ENCODE data around the gene CDC25A. TPM values are rescaled to one million over a fixed set of nuclear protein-coding genes. Genes with fewer than 3 reads are reported as not detected.

Gene CDC25A
- total and polyA plus RNA-seq, 2 of the 13 experiments (the other 11 are each of a cell fraction or from before 2014, with no cell fraction given), result 7.9 to 45.4 TPM

DNA sequence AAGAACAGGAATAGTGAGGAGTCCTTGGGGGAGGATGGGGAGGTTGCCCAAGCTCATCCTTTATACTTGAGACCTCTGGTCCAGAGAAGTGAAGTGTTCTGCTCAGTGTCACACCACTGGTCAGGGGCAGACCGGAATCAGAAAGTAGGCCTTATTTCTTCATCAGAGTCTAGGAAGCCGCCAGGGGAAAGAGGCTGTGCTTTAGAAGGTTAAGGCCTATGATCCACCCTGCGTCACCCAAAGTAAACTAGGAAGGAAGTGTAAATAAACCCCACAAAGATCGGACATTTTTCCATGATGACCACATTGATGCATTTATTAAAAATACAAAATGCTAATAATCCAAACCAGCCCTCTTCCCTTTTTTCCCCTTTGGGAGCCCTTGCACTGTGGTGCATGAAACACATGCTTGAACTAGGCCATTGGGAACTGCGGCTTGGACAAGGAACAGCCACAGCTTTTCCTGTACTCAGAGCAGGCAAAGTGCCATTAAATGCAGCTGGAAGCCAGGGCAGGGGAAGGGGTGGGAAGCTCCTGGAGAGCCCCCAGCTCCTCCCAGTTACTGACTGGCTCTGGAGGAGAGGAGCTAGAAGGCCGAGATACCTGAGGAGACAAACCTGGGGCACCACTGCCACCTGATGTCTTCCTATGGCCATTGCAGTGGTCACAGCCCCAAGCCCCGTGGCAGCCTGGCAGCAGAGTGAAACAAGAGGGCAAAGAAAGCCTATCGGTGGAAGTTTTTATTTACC is 37.0 kb downstream of the CDC25A start:
- Histone ChIP-seq H2AFZ (ENCODE audit: low read length) (peak overlapping the region; percentile 78), H3K9ac (ENCODE audit: insufficient read depth, low read depth, low read length) (peak overlapping the region; percentile 33), H3K27me3 (ENCODE audit: control insufficient read depth in 1 of 2, insufficient read depth in 2 of 2, low read length in 2 of 2) (no peaks in the 10 kb centered on the region), H3K79me2 (ENCODE audit: insufficient read depth, low read length) (no peaks in the 10 kb centered on the region), H3K27ac (ENCODE audit: extremely low read length, insufficient read depth, low read length) (no peak overlapping the region), H3K4me3 (replicated peaks in 1 of 3; ENCODE audit: insufficient read depth in 1 of 3, low read depth in 2 of 3, low read length in 3 of 3) (peak overlapping the region in 2 of 3 experiments; percentile 41 to 59; a peak in 5 of 6 replicates), H3K4me1 (ENCODE audit: insufficient read depth, low read length) (peaks cover 22% of the 10 kb centered on the region), H3K9me3 (ENCODE audit: low read length) (no peaks in the 10 kb centered on the region), H3K36me3 (replicated peaks in 1 of 2; ENCODE audit: control insufficient read depth in 1 of 2, insufficient read depth in 2 of 2, low read length in 2 of 2) (no peaks in the 10 kb centered on the region), H3K4me2 (ENCODE audit: low read depth, low read length) (peak overlapping the region; percentile 82), H4K20me1 (ENCODE audit: insufficient read depth, low read length) (no peaks in the 10 kb centered on the region)
- 5% methylated on average over 8 of the region's 8 CpGs for WGBS (ENCODE audit: low lambda C conversion rate)
- peak; percentile 88 for FAIRE-seq
- ChIA-PET POLR2A (interaction anchor here (0.9 to 2.5 kb wide), 4 partner anchors 63 to 313 kb away, joined by 3 to 13 read pairs (median 6); no protein-coding TSS in a partner anchor), CTCF (ENCODE audit: low intra/inter-chr PET ratio, low total read pairs) (interaction anchor here (1.8 to 1.9 kb wide), 2 partner anchors 161 to 314 kb away, joined by 11 read pairs; no protein-coding TSS in a partner anchor)
- intact Hi-C loops (cut with micrococcal nuclease; ENCODE audit: unreplicated experiment), result loop anchor here (1.0 to 5.0 kb wide), 4 partner anchors 64 to 314 kb away; no protein-coding TSS in a partner anchor
- in situ Hi-C loops (cut with HindIII; ENCODE audit: extremely low pct_ligation_motif_present, low pct_unique_long_range_greater_than_20kb), result loop anchor here (10.0 kb wide), 2 partner anchors 156 to 306 kb away; no protein-coding TSS in a partner anchor
- peak; percentile 78 for DNase-seq (ENCODE audit: low spot score)
- no TSS peak for BruUV-seq (replicated peaks)
- peak; percentile 97 for ATAC-seq
- TF ChIP-seq ZNF710 (CRISPR knock-in tag; IDR thresholded peaks at IDR 0.05; ENCODE audit: borderline replicate concordance) (peak; percentile 36; the same call in 1 of the 2 replicates), ZNF878 (CRISPR knock-in tag; IDR thresholded peaks at IDR 0.05) (no peak), CCDC6 (CRISPR knock-in tag; IDR thresholded peaks at IDR 0.05) (0 out of 2 replicates have a peak, but pooled peaks have one; percentile 26), JARID2 (CRISPR knock-in tag; IDR thresholded peaks at IDR 0.05; ENCODE audit: insufficient replicate concordance) (no peak), ZNF784 (CRISPR knock-in tag; IDR thresholded peaks at IDR 0.05; ENCODE audit: borderline replicate concordance) (no peak), AKNA (CRISPR knock-in tag; IDR thresholded peaks at IDR 0.05; ENCODE audit: borderline replicate concordance) (no peak)
- TF ChIP-seq, protein P1, sequence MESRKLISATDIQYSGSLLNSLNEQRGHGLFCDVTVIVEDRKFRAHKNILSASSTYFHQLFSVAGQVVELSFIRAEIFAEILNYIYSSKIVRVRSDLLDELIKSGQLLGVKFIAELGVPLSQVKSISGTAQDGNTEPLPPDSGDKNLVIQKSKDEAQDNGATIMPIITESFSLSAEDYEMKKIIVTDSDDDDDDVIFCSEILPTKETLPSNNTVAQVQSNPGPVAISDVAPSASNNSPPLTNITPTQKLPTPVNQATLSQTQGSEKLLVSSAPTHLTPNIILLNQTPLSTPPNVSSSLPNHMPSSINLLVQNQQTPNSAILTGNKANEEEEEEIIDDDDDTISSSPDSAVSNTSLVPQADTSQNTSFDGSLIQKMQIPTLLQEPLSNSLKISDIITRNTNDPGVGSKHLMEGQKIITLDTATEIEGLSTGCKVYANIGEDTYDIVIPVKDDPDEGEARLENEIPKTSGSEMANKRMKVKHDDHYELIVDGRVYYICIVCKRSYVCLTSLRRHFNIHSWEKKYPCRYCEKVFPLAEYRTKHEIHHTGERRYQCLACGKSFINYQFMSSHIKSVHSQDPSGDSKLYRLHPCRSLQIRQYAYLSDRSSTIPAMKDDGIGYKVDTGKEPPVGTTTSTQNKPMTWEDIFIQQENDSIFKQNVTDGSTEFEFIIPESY (CRISPR knock-in tag; IDR thresholded peaks at IDR 0.05), result peak; percentile 53; the same call in 1 of the 2 replicates
- TF ChIP-seq, protein P2, sequence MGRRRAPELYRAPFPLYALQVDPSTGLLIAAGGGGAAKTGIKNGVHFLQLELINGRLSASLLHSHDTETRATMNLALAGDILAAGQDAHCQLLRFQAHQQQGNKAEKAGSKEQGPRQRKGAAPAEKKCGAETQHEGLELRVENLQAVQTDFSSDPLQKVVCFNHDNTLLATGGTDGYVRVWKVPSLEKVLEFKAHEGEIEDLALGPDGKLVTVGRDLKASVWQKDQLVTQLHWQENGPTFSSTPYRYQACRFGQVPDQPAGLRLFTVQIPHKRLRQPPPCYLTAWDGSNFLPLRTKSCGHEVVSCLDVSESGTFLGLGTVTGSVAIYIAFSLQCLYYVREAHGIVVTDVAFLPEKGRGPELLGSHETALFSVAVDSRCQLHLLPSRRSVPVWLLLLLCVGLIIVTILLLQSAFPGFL (CRISPR knock-in tag; IDR thresholded peaks at IDR 0.05), result no peak
